Activated CD4-positive, alpha-beta T cell treated with anti-CD3 and anti-CD28 coated beads, Interleukin-10, Interleukin-2, amounts not matched to agents 100 ng/mL and 50 ng/mL, durations not matched to agents 16 hours and 8 hours (primary cell): ENCODE results near the gene CALCB.
A peak's percentile ranks its signal among the peaks of the same experiment; 100 is the strongest.
"Not testable (repeated sequence)": the region's sequence is repeated elsewhere in the genome, so short reads cannot be mapped to it uniquely, and the experiment has no call there.

Source experiments
- DNase-seq: peaks from one replicate; pipeline ENCODE4 v3.0.0-alpha.2; 2020

CALCB gene, protein sequence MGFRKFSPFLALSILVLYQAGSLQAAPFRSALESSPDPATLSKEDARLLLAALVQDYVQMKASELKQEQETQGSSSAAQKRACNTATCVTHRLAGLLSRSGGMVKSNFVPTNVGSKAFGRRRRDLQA

DNA sequence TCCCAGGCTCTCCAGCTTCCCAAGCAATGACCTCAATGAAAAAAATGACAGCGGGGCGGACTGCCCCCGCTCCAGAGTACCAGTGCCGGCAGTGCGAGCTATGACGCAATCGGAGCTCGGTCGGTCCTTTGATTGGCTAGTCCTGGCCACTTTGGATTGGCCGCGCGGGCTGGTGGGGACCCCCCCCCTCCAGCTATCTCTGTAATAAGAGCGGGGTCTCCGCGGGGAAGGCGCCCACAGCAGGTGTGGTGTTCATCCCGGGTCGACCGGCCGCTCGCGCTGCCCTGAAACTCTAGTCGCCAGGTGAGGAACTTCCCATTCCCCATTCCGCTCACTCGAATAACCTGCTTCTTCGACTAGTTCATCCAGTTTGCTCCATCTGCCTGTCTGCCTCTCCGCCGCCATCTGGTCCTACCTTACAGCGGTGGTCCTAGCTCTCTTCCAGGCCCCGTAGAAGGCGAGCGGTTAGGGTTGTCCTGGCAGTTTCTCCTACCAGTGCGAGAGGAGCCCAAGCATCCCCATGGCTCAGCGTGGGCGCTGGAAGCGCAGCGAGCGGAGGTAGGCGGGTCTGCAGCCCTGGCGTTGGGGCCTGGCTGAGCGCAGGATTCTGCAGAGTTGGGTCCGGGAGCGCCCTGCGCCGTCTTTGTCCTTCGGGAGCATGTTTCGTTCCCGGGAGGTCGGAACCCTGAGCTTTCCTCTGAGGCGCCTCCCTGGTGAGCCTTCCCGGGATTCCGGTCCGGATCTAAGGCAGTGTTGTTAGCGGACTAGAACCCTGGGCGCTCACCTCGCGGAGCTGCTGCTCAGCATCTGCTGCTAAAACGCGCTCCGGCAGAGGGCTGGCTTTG, at the start of gene CALCB:
TSS of gene CALCB (plus strand) at position 233 of the 845 bp plus-strand sequence. CDS start 1,126 bp downstream, outside the sequence.
- peak; percentile 17 for DNase-seq

- no peak for DNase-seq
Measured at GRCh38 chr11:15027011-15027410, 46.4 kb upstream of the CALCB start.

GRCh38 chr11:15027956-15028355, 45.4 kb upstream of the CALCB start:
- DNase-seq = no peak

DNA sequence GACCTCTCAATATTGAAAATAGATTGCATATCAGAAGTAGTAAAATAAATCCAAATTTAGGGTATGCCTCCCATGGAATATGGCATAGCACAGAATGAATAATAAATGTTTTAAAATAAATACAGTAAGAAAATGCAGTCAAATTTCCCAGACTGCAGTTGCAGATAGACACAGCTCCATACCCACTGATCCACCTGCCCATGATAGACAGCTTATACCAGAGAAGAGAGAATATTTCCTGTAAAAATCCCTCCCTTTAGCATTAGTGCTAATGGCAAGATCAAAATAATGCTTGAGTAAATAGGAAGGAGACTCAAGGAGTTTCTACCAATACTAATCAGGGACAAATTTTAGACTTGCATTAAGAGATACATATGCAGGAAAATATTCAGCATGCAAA, 45.0 kb upstream of the CALCB start:
- DNase-seq = no peak

- DNase-seq = not testable (repeated sequence)
Measured at GRCh38 chr11:15031945-15032344, 41.4 kb upstream of the CALCB start.

DNA sequence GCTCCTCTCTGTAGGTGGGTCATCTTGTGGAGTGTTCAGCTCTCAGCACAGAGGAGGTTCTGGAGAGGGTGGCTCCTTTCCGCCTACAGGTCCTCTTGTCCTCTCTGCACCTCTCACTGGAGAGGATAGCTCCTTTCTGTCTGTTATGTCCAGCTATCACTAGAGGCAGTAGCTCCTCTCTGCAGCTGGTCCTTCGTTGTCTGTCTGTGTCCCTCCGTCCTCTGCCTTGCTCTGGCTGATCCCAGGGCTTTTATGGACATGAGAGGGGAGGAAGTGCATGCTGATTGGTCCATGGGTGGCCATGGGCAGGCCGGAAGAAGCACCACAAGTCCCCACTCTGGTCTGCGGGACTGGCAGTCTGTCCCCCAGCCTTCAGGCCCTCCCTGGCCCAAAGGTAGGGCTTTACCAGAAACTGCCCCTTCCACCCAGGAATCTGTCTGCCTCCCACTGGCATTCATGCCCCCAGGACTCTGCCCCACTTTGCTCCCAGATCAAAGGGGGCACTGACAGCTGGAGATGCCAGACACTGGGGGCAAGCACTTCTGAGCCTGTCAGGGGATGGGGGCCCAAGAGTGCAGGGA, 38.6 kb upstream of the CALCB start:
- DNase-seq = no peak

DNA sequence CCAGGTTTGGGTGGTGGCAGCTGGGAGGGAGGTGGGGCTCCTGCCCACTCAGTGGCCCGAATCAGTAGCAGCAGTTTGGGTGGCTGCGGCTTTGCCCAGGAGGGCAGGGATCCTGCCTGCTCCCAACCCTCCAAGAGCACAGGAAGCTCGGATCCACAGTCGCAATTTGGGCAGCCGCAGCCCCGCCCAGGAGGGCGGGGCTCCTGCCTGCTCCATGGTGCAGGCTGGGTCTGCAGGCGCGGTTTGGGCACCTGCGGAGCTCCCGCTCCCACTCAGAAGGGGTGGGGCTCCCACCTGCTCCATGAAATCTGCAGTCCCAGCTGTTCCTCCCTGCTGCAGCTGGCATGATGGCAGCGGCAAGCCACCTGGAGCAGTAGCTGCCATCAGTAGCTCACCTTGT, 38.1 kb upstream of the CALCB start:
- DNase-seq = no peak

- peak; percentile 8 for DNase-seq
Measured at GRCh38 chr11:15038963-15039362, 34.4 kb upstream of the CALCB start.

- no peak for DNase-seq
Measured at GRCh38 chr11:15045209-15045608, 28.2 kb upstream of the CALCB start.

- no peak for DNase-seq
Measured at GRCh38 chr11:15045891-15046290, 27.5 kb upstream of the CALCB start.

DNA sequence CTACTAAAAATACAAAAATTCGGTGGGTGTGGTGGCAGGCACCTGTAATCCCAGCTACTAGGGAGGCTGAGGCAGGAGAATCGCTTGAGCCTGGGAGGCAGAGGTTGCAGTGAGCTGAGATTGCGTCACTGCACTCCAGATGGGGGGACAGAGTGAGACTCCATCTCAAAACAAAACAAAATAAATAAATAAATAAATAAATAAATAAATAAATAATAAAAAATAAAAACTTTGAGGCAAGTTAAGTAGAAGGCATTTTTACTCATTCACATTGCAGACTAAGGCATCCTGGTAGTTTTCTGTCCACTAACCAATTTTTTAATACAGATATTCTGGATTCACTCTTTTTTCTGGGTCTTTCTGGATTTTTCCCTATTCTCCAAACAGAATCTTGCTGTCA, 26.7 kb upstream of the CALCB start:
- DNase-seq = not testable (repeated sequence)

DNA sequence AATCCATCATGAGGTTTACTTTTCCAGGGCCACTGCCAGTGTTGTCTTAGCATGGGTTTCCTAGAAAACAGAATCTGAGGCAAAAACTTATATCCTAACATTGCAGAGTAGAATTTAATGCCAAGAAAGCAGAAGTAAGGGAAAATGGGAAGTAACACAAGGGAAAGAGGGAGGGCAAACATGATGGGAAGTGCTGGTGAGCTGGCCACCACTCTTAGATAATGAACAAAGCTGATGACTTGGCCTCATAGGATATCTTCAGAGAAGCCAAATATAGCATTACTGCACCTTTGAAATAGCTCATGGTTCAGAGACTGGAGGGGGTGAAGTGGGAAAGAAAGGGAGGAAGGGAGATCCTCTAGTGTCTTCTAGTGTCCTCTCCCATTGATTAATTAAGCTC, 24.8 kb upstream of the CALCB start:
- no peak for DNase-seq

GRCh38 chr11:15053191-15053685, 20.2 kb upstream of the CALCB start:
- peak; percentile 58 for DNase-seq

DNA sequence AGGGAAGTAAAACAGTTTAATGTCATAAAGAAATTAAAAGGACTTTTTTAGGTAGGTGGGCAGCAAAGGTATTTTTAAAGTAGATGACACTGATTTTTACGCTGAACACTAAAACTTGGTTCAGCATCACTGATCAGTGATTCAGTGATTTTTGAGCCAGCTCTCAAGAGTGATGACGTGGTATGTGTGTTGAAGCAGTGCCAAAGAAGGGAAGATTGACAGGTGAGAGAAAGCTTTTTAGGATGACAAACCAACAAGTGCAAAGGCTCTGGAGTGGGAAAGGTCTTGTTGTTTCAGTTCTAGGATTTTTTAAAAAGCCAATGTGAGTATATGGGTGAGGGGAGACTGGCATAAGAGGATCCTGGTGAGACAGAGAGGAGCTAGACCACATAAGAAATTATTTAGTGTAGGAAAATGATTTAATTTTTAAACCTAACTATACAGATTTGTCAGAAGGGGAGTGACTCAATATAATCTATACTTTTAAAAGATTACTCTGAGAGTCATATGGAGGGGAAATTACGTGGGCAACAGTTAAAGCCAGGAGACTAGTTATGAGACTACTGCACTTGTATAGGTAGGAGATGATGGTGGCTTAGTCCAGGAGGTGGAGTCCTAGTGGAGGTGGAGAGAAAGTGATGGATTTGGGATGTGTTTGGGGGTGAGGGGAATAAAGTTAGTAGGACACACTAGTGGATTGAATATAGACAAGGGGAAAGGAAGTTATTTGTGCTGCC, 17.6 kb upstream of the CALCB start:
- peak; percentile 2 for DNase-seq

DNA sequence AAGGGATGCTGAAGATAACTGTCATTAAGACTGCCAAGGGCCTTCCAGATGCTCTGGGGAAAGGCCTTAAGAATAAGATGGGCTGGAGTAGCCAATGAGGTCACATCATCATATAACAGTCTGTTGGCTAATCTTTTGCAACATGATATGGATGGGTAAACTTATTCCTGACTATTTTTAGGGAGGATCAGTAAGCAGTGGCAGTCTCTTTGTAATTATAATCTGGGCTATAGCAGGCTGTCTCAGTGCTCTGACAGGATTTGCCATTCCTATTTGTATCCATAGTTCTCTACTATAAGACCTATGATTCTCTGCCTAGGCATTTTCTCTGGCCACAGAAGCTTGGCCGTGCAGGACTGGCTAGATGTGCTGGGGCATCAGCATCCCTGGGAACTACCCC, 16.1 kb upstream of the CALCB start:
- DNase-seq = no peak

GRCh38 chr11:15059132-15059915, 14.1 kb upstream of the CALCB start:
- DNase-seq = peak; percentile 5

DNA sequence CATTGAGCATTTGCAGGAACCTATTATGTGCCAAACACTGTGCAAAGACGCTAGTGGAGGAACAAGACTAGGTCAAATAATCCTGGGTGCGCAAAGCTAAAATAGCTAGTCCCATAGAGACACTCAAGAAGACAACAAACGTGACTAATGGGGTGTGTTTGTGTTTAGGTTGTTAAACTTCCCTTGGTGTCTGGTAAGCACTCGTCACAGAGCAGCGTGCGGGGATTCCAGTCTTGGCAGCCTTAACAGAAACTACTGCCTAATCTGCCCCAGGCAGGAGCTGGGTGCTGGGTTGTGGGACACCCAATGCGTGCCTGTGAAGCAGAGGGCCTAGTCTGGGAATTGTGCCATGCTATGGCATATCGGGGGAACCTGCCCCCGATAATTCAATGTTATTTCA, 10.8 kb upstream of the CALCB start:
- DNase-seq = no peak

GRCh38 chr11:15069751-15070150, 3.6 kb upstream of the CALCB start:
- not testable (repeated sequence) for DNase-seq

GRCh38 chr11:15071556-15072255, 1.7 kb upstream of the CALCB start:
- DNase-seq = no peak

- no peak for DNase-seq
Measured at GRCh38 chr11:15072551-15073143, 746 bp upstream of the CALCB start.
